Inflammatory macrophage treated with lipopolysaccharide for 4 hours (primary cell): ENCODE results near the gene CSMD2.
"Not testable (repeated sequence)": the region's sequence is repeated elsewhere in the genome, so short reads cannot be mapped to it uniquely, and the experiment has no call there.

Experiments used
- DNase-seq: peaks from one replicate; pipeline ENCODE4 v3.0.0-alpha.2; 2020

CSMD2 gene

GRCh38 chr1:34164771-34165391, at the start of gene CSMD2:
TSS of gene CSMD2 (minus strand) at chr1:34165230. CDS start at chr1:34165097, 133 bp downstream.
- DNase-seq = no peak

- DNase-seq = no peak
Observed at GRCh38 chr1:34213956-34214355, 48.9 kb upstream of the CSMD2 start.

DNA sequence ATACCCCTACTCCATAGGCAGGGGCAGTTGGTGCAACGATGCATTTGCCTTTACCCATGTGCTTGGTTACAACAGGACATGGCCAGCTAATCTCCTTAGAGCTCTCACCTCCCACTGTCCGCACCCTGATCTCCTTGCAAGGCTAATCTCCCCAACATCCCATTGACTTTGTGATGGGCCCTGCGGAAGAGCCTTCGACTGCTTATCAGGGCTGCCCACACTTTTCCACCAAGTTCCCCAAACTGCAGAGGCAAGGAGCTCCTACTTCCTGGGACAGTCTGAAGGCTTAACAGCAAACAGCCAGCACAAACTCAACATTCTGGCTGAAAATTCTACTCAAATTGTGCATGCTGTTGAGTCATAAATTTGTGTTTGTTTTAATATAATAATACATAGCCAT, 47.6 kb upstream of the CSMD2 start:
- DNase-seq = no peak

DNA sequence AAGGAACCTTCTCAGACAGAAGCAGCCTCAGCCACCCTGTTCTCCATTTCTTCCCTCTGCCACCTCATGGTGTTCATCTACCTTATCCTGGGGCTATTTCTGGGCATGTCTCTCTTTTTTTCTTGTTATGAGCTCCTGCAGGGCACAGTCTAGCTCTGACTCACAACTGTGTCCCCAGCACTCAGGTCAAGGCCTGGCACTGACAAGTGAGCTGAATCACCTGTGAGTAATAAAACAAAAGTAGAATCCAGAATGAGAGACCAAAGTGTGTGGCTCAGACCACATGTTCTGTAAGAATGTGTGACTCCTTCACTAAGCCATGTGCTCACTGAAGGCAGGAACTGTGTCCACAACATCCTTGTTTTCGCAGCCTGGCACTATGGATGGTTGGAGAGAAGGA, 34.9 kb upstream of the CSMD2 start:
- no peak for DNase-seq

DNA sequence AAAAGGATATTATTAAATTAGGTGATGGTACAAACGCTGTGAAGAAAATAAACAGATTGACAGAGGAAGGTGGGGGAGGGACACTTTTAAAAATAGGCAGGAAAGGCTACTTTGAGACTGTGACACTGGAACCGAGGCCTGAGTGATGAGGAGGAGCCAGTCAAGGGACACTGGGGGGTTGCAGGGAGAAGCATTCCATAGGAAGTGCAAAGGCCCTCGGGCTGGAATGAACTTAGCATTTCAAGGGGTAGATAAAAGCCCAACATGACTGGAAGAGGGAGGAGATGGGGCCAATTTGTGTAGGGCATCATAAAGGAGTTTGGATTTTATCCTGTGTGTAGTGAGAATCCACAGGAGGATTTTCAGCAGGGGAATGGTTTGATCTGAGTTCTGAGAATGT, 27.6 kb upstream of the CSMD2 start:
- no peak for DNase-seq

- no peak for DNase-seq
Observed at GRCh38 chr1:34190692-34191091, 25.7 kb upstream of the CSMD2 start.

DNA sequence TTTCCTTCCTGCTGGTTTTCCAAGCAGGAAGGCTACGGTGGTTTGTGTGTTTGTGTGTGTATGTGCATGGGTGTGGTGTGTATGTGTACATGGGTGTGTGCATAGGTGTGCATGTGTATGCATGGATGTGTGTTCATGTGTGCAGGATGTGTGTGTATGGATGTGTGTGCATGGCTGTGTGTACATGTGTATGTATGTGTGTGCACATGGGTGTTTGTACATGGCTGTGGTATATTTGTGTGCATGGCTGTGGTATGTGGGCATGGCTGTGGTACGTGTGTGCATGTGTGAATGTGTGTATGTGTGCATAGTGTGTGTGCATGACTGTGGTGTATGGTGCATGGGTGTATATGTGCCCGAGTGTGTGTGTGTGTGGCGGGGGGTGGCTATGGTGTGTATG, 24.0 kb upstream of the CSMD2 start:
- no peak for DNase-seq

DNA sequence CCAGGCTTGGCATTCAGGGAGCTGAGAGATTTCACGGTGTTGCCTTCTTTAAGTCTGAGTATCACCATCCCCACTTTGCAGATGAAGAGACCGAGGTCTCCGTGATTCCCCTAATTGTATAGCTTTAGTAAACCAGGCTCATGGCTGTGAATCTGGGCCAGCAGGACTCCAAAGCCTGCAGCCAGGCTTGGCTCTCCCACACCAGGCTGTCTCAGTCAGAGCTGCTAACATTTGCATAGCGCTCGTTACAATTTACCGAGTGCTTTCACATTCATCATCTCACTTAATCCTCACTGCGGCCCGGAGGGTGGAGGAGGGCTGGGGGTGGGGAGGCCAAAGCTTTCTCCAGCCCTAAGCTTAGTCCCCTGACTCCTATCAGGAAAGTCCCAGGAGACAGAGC, 23.4 kb upstream of the CSMD2 start:
- DNase-seq = no peak

DNA sequence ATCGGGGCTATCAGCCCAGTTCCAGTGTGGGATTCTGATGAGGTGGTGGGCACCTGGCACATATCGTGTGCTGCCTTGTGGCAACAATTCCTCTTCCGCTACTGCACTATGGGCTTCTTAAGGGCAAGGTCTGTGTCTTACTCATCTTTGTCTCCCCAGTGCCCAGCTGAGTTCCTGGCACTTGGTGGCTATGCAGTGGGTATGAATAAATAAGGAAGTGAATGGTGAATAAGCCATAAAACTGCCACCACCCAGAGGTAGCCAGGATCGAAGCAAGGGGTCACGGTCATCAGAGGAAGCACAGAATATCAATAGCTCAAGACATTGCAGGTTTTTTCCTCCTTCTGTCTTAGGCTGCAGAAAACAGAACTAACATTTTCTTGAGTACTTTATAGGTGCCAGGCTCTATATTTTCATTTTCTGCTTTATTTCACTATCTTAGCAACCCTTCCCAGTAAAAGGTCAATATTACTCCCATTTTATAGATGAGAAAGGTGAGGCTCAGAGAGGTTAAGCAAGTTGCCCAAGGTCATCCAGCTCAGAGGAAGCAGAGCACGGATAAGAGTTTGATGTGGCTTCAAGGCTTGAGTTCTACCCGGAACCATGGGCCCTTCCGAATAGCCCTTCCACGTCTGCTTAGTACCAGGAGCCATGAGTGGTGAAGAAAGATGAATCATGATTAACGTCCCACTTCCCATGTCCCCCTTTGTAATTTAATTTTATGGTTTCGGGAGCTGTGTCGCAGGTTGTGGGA, 21.9 kb upstream of the CSMD2 start:
- DNase-seq = no peak

- DNase-seq = not testable (repeated sequence)
Observed at GRCh38 chr1:34183381-34183780, 18.4 kb upstream of the CSMD2 start.

GRCh38 chr1:34178072-34178471, 13.0 kb upstream of the CSMD2 start:
- no peak for DNase-seq

- no peak for DNase-seq
Observed at GRCh38 chr1:34176830-34177603, 12.0 kb upstream of the CSMD2 start, which contains the start of gene C1orf94. TSS of gene C1orf94 (plus strand) at chr1:34176907. CDS start at chr1:34177790, 883 bp downstream.

GRCh38 chr1:34175744-34176143, 10.7 kb upstream of the CSMD2 start:
- no peak for DNase-seq

DNA sequence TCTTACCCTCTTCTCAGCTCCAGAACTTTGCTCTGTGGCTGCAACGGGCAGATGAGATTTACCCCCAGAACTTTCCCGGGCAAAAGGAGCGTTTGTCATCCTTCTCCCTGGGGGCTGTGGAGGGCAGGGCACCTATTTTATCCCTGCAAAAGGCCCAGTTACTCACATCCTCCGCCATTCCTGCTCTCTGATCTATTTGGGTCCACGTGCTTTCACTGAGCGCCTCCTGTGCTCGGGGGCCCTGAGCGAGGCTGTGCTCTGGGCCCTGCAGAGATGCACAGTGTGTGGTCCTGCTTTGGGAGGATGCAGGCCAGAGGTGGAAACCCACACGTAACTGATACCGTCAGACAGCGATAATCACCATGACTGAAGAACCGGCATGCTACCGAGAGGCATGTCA, 2.4 kb upstream of the CSMD2 start:
- no peak for DNase-seq

DNA sequence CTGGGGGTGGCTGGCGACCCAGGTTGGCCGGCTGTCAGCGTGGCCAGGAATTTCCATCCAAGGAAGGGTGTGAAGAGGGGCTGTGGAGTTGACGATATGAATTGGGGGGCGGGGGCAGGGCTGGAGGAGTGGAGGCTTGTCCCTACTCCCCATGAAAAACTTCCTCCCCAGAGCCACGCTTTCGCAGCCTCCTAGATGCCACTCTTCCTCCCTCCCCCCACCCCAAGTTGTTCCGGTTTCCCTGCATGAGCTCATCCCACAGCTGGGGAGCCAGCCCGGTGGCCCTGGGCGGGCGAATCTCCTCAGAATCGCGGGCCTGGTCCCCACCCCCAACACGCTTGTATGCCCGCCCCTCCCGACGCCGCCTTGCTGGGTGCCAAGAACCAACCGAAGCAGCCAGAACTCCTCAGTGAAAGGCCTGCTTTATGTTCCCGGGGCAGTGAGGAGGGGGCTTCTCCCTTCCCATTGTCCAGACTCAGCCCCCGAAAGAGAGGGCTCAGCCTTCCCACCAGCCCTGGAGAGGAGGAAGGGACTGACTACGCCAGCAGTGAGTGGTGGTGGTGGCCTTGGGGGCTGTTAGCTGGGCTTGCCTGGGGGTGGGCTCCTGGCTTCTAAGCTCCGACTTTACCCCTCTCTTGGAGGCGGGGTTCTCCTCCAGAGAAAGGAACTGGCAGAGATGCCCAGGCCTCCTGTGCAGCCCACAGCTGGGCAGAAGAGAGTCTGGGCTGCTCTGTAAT, 1.8 kb upstream of the CSMD2 start:
- no peak for DNase-seq

- DNase-seq = no peak
Observed at GRCh38 chr1:34166191-34166624, 1.2 kb upstream of the CSMD2 start.

DNA sequence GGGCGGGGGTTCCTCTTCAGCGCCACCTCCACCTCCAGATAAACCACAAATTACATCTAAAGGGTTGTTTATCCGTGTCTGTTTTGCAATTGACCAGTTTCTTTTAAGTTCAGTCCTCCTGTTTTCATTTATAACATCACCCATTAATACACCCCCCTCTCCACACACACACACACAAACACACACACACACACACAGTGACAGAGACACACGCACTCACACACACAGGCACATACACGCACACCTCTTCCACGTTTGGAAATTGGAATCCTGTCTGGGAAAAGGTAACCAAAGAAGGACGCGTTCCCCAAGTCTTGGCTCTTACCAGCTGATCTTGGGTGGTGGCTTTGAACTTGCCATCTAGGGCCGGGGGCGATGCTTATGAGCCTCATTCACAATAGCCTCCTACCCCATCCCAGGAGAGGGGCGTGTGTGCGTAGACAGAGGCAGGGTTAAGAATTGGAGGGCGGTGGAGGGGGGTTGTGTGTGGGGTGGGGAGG, 442 bp upstream of the CSMD2 start:
- no peak for DNase-seq

DNA sequence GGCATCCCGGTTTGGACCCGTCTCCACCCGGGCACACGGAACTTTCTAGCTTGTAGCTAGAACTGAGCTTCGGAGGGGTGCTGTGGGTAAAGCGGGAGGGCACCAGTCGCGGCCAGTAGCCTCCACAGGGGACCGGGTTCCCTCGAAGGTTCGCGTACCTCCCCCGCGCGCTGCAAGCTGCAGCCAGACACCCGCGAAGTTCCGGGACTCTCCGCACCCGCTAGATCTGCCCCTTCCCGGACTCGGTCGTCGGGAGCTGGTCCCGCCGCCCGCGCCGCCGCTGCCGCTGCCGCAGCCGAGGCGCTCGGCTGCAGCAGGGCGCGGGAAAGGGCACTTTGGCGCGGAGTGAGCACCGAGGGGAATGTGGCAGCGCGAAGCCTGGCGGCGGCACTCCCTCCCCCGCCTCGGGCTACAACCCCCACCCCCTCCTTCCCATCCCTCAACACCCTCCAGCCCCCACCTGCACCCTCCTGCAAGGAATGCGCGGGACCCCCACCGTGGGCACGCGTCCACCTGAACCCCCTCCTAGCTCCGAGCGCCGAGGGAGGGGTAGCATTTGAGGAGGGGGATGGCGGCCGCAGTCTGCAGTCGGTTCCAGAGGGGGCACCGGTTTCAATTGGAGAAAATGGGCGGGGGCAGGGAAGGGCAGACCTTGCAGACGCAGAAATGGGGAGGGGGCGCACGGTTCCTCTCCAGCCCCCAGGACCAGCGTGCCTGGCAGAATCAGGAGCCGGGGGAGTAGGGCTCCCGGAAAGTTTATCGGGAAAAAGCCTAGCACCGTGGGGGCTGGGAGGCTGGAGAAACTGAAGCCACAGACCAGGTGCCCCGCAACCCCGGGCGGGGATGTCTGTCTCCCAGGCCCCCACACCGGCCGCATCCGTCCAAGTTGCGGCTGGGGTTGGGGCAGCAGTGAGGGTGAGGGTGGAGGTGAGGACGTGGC, 968 bp downstream of the CSMD2 start:
- no peak for DNase-seq

GRCh38 chr1:34162852-34163766, 1.9 kb downstream of the CSMD2 start:
- peak; percentile 11 for DNase-seq

DNA sequence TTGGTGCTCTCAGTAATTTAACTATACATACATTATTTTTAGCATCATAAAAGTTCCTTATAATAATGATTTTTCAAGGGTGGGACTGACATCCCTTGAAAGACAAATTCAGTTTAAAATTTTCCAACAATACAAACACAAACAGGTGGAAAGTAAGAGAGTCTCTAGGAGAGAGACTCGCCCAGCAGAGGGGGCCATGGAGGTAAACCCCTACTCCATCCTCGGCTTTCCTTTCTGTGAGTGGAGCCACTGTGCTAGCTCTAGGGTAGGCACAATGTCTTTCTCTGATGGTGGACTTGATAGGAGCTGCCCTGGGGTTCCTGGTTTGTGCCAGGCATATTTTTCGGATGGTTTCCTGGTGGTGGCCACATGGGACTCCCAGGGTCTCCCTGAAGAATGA, 8.3 kb downstream of the CSMD2 start:
- no peak for DNase-seq

DNA sequence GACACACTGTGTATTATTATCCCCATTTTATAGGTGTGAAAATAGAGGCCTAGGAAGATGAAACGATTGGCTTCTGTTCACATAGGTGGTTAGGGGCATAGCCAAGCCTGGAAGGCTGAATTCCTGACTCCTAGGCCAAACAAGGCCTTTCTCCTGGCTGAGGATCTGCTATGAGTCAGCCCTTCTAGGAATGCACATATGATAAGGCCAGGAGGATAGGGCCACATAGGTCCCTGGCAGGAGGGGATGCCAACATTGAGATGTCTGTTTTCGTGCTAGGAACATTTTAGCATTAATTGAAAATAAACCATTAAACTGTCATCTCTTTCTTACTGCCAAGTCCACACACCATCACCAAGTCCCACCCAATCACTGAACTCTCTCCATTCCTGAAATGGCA, 9.2 kb downstream of the CSMD2 start:
- no peak for DNase-seq
